RWPE1 (cell line): Measurements from ENCODE around the gene COLGALT1.

Experiments used
- CTCF ChIA-PET: fragments of 350-600 bp; sonication (Branson Sonifier 250); formaldehyde crosslinking; extraction: SDS; loops from one replicate; lab custom pipeline; 2021; lab: Yijun Ruan, JAX
- POLR2A ChIA-PET: fragments of 400-600 bp; formaldehyde crosslinking; extraction: SDS; loops from one replicate; lab custom pipeline; 2020; ENCODE audit warnings: antibody characterized with exemption; ENCODE audit not compliant: low non-redundant PET; lab: Yijun Ruan, JAX
- DNase-seq: peaks from one replicate; pipeline ENCODE4 v3.0.0; 2012; ENCODE audit warnings: low spot score
- H3K27ac ChIP-seq: fragments of 450-650 bp; 2 replicates; pipeline ENCODE4 v1.5.1; 2017
- TF ChIP-seq, protein P1 (sequence below): fragments of 450-650 bp; conservative IDR thresholded peaks from 2 replicates; pipeline ENCODE4 v1.5.1; 2017; ENCODE audit warnings: low read depth, mild to moderate bottlenecking

COLGALT1 gene

DNA sequence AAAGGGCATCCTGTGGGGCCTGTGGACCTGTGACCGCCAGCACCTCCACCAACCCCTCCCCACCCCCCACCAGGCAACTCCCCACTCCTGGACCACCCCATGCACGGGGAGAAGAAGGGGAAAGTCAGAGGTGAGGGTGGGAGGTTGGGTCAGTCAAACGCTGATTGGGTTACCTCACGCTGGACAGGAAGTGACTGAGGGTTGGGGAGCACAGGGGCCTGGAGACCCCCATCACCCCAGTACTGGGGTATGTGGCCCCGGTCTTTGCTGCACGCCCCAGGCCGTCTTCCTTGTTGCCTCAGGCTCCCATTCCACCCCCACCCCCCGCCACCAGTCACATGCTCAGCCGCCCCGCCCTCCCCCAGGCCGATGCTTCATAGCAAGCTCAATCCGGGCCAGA lies 59.0 kb downstream of the COLGALT1 start:
- H3K27ac ChIP-seq: no peak overlapping the region
- ChIA-PET CTCF (no interaction called here), POLR2A (no interaction called here)
- DNase-seq: no peak
- TF ChIP-seq, protein P1, sequence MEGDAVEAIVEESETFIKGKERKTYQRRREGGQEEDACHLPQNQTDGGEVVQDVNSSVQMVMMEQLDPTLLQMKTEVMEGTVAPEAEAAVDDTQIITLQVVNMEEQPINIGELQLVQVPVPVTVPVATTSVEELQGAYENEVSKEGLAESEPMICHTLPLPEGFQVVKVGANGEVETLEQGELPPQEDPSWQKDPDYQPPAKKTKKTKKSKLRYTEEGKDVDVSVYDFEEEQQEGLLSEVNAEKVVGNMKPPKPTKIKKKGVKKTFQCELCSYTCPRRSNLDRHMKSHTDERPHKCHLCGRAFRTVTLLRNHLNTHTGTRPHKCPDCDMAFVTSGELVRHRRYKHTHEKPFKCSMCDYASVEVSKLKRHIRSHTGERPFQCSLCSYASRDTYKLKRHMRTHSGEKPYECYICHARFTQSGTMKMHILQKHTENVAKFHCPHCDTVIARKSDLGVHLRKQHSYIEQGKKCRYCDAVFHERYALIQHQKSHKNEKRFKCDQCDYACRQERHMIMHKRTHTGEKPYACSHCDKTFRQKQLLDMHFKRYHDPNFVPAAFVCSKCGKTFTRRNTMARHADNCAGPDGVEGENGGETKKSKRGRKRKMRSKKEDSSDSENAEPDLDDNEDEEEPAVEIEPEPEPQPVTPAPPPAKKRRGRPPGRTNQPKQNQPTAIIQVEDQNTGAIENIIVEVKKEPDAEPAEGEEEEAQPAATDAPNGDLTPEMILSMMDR: no peak

- DNase-seq: no peak
- ChIA-PET CTCF (no interaction called here), POLR2A (no interaction called here)
- TF ChIP-seq, protein P1: no peak
- no peak overlapping the region for H3K27ac ChIP-seq
Observed at GRCh38 chr19:17615889-17616685, 60.6 kb downstream of the COLGALT1 start.

DNA sequence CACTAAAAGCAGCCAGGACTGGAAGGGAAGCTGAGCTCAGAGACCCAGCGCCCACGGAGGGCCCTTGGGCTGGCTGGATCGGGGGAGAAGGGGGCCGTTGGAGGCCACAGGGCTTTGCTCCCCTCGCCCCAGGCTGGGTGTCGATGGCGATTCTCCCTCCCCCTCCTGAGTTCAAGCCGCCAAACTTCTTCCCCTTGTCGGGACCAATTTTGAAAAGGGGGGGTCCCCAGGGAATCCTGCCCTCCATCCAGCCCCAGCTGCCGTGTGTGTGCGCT lies 61.2 kb downstream of the COLGALT1 start:
- CTCF ChIA-PET: no interaction called here
- DNase-seq: no peak
- TF ChIP-seq, protein P1: no peak
- no peak overlapping the region for H3K27ac ChIP-seq
- POLR2A ChIA-PET: no interaction called here

- H3K27ac ChIP-seq: no peak overlapping the region
- CTCF ChIA-PET: interaction anchor here (0.6 to 0.7 kb wide), 2 partner anchors 150 to 655 kb away, joined by 4 read pairs; no protein-coding TSS in a partner anchor
- POLR2A ChIA-PET: no interaction called here
- DNase-seq: peak; percentile 40
- TF ChIP-seq, protein P1: no peak
Observed at GRCh38 chr19:17616961-17617806, 61.7 kb downstream of the COLGALT1 start.

DNA sequence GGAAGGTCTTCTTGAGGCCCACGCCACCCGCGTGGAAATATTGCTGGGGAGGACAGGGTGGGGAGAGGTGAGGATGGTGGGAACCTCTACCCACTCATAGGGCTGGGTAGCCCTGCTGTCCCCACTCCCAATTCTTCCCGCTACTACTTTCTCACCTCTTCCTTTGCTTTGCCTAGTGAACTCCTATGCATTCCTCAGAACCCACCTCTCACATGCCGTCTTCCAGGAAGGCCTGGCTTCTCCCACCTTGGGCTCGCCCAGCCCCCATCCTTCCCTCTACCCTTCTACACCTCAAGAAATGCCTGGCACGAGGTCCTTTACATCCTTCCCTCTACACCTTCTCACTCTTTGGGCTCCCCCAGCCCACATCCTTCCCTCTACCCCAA lies 62.4 kb downstream of the COLGALT1 start:
- ChIA-PET POLR2A (no interaction called here), CTCF (interaction anchor here (0.6 to 0.7 kb wide), 2 partner anchors 149 to 654 kb away, joined by 4 read pairs; no protein-coding TSS in a partner anchor)
- DNase-seq: no peak
- H3K27ac ChIP-seq: no peak overlapping the region
- TF ChIP-seq, protein P1: no peak

DNA sequence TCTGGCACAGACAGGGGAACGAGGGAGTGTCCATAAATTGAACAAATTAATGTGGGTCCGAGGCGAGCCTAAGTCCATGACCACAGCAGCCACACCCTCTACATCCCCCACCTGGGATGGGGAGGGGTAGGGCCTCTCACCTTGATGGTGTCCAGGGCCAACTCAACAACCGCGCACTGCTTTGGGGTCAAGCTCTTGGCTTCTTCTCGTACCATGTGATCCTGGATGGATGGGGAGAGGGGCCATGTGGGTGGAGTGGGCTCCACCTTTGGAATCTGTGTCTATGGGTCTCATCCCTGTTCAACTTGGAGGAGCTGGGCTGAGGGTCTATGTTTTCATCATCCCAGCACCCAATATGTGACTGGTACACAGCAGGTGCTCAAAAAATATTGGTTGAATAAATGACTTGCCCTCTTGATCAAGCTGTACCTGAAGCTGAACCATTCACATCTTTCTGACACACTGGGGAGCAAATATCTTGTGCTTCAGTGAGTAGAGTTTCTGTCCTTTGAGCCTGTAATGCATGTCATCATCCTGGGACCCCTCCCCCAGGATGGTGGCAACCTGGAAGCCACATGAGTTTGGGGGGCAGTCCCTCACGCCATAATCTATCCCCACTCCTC lies 62.9 kb downstream of the COLGALT1 start:
- H3K27ac ChIP-seq: no peak overlapping the region
- DNase-seq: no peak
- ChIA-PET CTCF (interaction anchor here (0.5 to 0.6 kb wide), 2 partner anchors 148 to 214 kb away, joined by 3 read pairs; no protein-coding TSS in a partner anchor), POLR2A (no interaction called here)
- TF ChIP-seq, protein P1: no peak
